Articular chondrocyte of knee joint (primary cell): ENCODE results near the gene ENC1. TPM values are rescaled to one million over a fixed set of nuclear protein-coding genes. Genes with fewer than 3 reads are reported as not detected.

Source experiments
- total RNA-seq: library from RNA; depleted of rRNA; stranded (reverse); fragments of >200 nt; gene quantifications from 2 replicates; pipeline ENCODE4 v1.2.3, GENCODE V29; 2012

Gene ENC1
- total RNA-seq = 29.9 and 75.6 TPM in 2 replicates

GRCh38 chr5:74640450-74640953 is at the start of gene ENC1:
TSS of gene ENC1 (minus strand) at chr5:74640728. CDS start at chr5:74636485, 4,243 bp downstream.

GRCh38 chr5:74684900-74685851 is 44.6 kb upstream of the ENC1 start, which contains the start of gene HEXB:
TSS of gene HEXB (plus strand) at chr5:74685233. CDS start at chr5:74685261, 28 bp downstream.

Other genes starting within 250 kb of the ENC1 start
- 244 and 277 TPM in 2 replicates for gene HEXB, start 44.5 kb upstream of the ENC1 start, total RNA-seq
- 29.8 and 35.8 TPM in 2 replicates for gene GFM2, start 126.4 kb upstream of the ENC1 start, total RNA-seq
- gene NSA2, start 126.5 kb upstream of the ENC1 start, total RNA-seq = 106 and 108 TPM in 2 replicates
- 0.39 and 0.76 TPM in 2 replicates for gene FAM169A, start 225.7 kb upstream of the ENC1 start, total RNA-seq